Thyroid gland (tissue), 4 donors: ENCODE results near the gene KLF14.

Source experiments
- CTCF ChIP-seq, 6 experiments: fragments of 200-600 bp in 3 of 6; fragments of 450-650 bp in 3 of 6; sonication (generic) in 3 of 6; IDR thresholded peaks; one replicate each; pipeline ENCODE4 v1.5.1; 2016 to 2019; ENCODE audit warnings: antibody characterized with exemption in 6 of 6, mild to moderate bottlenecking in 2 of 6, inconsistent platforms in 1 of 6, moderate library complexity in 1 of 6
- POLR2A ChIP-seq, 2 donors: fragments of 450-650 bp; IDR thresholded peaks; one replicate each; pipeline ENCODE4 v1.6.1; 2017; ENCODE audit warnings: antibody characterized with exemption in 2 of 2, mild to moderate bottlenecking in 2 of 2, moderate library complexity in 1 of 2

- no peak for TF ChIP-seq CTCF (IDR thresholded peaks at IDR 0.05)
- TF ChIP-seq POLR2A (IDR thresholded peaks at IDR 0.05): no peak
These were observed 752 bp downstream of the KLF14 start for GRCh38 chr7:130732980-130733930.
